Measurements from ENCODE around the gene CNDP2. TPM values are rescaled to one million over a fixed set of nuclear protein-coding genes. Genes with fewer than 3 reads are reported as not detected.
"Not testable (repeated sequence)": the region's sequence is repeated elsewhere in the genome, so short reads cannot be mapped to it uniquely, and the experiment has no call there.

The CNDP2 gene
- total RNA-seq, 1 donor from 2014 or later, result 56.1 TPM

- H3K79me2 ChIP-seq (ENCODE audit: low read depth), result no peaks in the 10 kb centered on the region
- no peaks in the 10 kb centered on the region for H3K9me3 ChIP-seq (ENCODE audit: low read depth)
- Mint-ChIP-seq H3K9me3 (peaks cover 11% of the 10 kb centered on the region), H3K4me1 (peaks cover 4% of the 10 kb centered on the region), H3K36me3 (peaks cover 45% of the 10 kb centered on the region), H3K27me3 (ENCODE audit: insufficient read depth, low read depth) (peaks cover 10% of the 10 kb centered on the region), H3K4me3 (no peak overlapping the region), H3K27ac (no peak overlapping the region)
- H3K4me3 ChIP-seq, result no peak overlapping the region
- H3K9ac ChIP-seq, result no peak overlapping the region
- H3K36me3 ChIP-seq, result no peaks in the 10 kb centered on the region
- H3K27me3 ChIP-seq, result no peaks in the 10 kb centered on the region
- H3K4me1 ChIP-seq, result no peaks in the 10 kb centered on the region
- H3K4me2 ChIP-seq, result no peak overlapping the region
- DNase-seq (ENCODE audit: low spot score), result no peak
- TF ChIP-seq CTCF (IDR thresholded peaks at IDR 0.05), result no peak
- TF ChIP-seq EZH2phosphoT487 (IDR thresholded peaks at IDR 0.05), result no peak
- TF ChIP-seq EZH2 (IDR thresholded peaks at IDR 0.05), result no peak
- H3F3A ChIP-seq (ENCODE audit: low read depth), result no peaks in the 10 kb centered on the region
- H2AFZ ChIP-seq (replicated peaks), result no peak overlapping the region
- no peak overlapping the region for H3K27ac ChIP-seq
- no peaks in the 10 kb centered on the region for H4K20me1 ChIP-seq (ENCODE audit: low read depth)
Observed at GRCh38 chr18:74522635-74523548, 26.7 kb downstream of the CNDP2 start.

GRCh38 chr18:74524097-74524496, 27.9 kb downstream of the CNDP2 start:
- Histone ChIP-seq H3F3A (ENCODE audit: low read depth) (no peaks in the 10 kb centered on the region), H3K4me1 (no peaks in the 10 kb centered on the region), H3K4me2 (no peak overlapping the region), H3K9ac (no peak overlapping the region), H3K79me2 (ENCODE audit: low read depth) (no peaks in the 10 kb centered on the region), H3K9me3 (ENCODE audit: low read depth) (no peaks in the 10 kb centered on the region), H4K20me1 (ENCODE audit: low read depth) (no peaks in the 10 kb centered on the region), H3K4me3 (no peak overlapping the region), H3K36me3 (no peaks in the 10 kb centered on the region), H2AFZ (replicated peaks) (no peak overlapping the region), H3K27ac (no peak overlapping the region), H3K27me3 (no peaks in the 10 kb centered on the region)
- H3K4me3 Mint-ChIP-seq, result no peak overlapping the region
- H3K9me3 Mint-ChIP-seq, result peaks cover 11% of the 10 kb centered on the region
- peaks cover 4% of the 10 kb centered on the region for H3K4me1 Mint-ChIP-seq
- no peak overlapping the region for H3K27ac Mint-ChIP-seq
- DNase-seq (ENCODE audit: low spot score), result no peak
- TF ChIP-seq CTCF (IDR thresholded peaks at IDR 0.05) (no peak), EZH2 (IDR thresholded peaks at IDR 0.05) (no peak), EZH2phosphoT487 (IDR thresholded peaks at IDR 0.05) (no peak)
- H3K27me3 Mint-ChIP-seq (ENCODE audit: insufficient read depth, low read depth), result peaks cover 10% of the 10 kb centered on the region
- H3K36me3 Mint-ChIP-seq, result peaks cover 37% of the 10 kb centered on the region

GRCh38 chr18:74524915-74525314, 28.8 kb downstream of the CNDP2 start:
- H3K27ac ChIP-seq; DNase-seq (ENCODE audit: low spot score); H4K20me1 ChIP-seq (ENCODE audit: low read depth); H3K4me1 ChIP-seq; H3K27me3 ChIP-seq; H3F3A ChIP-seq (ENCODE audit: low read depth); H3K27ac Mint-ChIP-seq; H3K4me1 Mint-ChIP-seq; H3K9ac ChIP-seq; H3K79me2 ChIP-seq (ENCODE audit: low read depth); H3K27me3 Mint-ChIP-seq (ENCODE audit: insufficient read depth, low read depth); H3K4me3 ChIP-seq; H3K9me3 ChIP-seq (ENCODE audit: low read depth); H3K4me2 ChIP-seq; H2AFZ ChIP-seq (replicated peaks); H3K36me3 ChIP-seq; H3K4me3 Mint-ChIP-seq: not testable (repeated sequence)
- H3K36me3 Mint-ChIP-seq, result peaks cover 29% of the 10 kb centered on the region
- H3K9me3 Mint-ChIP-seq, result peaks cover 11% of the 10 kb centered on the region

- Histone ChIP-seq H3F3A (ENCODE audit: low read depth) (no peaks in the 10 kb centered on the region), H3K9ac (no peak overlapping the region), H3K4me1 (no peaks in the 10 kb centered on the region), H3K4me2 (no peak overlapping the region), H3K4me3 (no peak overlapping the region), H3K79me2 (ENCODE audit: low read depth) (no peaks in the 10 kb centered on the region), H3K27ac (no peak overlapping the region), H4K20me1 (ENCODE audit: low read depth) (no peaks in the 10 kb centered on the region), H2AFZ (replicated peaks) (no peak overlapping the region), H3K27me3 (no peaks in the 10 kb centered on the region), H3K9me3 (ENCODE audit: low read depth) (no peaks in the 10 kb centered on the region), H3K36me3 (no peaks in the 10 kb centered on the region)
- Mint-ChIP-seq H3K27ac (no peak overlapping the region), H3K27me3 (ENCODE audit: insufficient read depth, low read depth) (peaks cover 10% of the 10 kb centered on the region), H3K36me3 (peaks cover 22% of the 10 kb centered on the region), H3K4me1 (peaks cover 4% of the 10 kb centered on the region), H3K4me3 (no peak overlapping the region), H3K9me3 (peaks cover 11% of the 10 kb centered on the region)
- TF ChIP-seq EZH2 (IDR thresholded peaks at IDR 0.05) (no peak), CTCF (IDR thresholded peaks at IDR 0.05) (no peak), EZH2phosphoT487 (IDR thresholded peaks at IDR 0.05) (no peak)
- no peak for DNase-seq (ENCODE audit: low spot score)
Observed at GRCh38 chr18:74525741-74526140, 29.6 kb downstream of the CNDP2 start.

All from neural progenitor cell (in vitro differentiated cells).